ENCODE results near the gene ARX. TPM values are rescaled to one million over a fixed set of nuclear protein-coding genes. Genes with fewer than 3 reads are reported as not detected.

The ARX gene
- polyA plus RNA-seq, 1 experiment, result not detected

DNA sequence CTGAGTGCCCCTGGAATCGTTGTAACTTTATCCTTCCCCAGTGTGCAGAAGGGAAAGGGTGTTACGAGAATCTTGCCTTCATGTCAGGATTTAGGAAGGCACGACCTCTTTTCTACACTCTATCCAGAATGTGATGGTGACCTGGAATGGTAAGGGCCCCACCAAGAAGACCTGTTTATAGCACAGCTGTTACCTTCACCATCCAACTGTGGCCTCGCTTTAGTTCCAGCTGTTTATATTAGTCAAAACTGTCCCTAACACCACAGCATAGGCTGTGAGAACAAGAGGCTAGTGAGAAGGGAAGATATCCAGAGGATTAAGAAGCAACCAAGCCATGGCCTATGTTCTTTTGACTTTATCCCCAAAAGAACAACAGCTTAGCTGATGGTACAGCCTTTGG, 28.0 kb downstream of the ARX start:
- Histone ChIP-seq H3K36me3 (ENCODE audit: control insufficient read depth, insufficient read depth, low read length) (no peaks in the 10 kb centered on the region), H3K27me3 (ENCODE audit: control insufficient read depth, insufficient read depth, low read length) (no peaks in the 10 kb centered on the region), H3K4me3 (ENCODE audit: low read depth, low read length) (no peak overlapping the region)
- ChIA-PET CTCF (no interaction called here), POLR2A (no interaction called here)
- TF ChIP-seq, protein P1, sequence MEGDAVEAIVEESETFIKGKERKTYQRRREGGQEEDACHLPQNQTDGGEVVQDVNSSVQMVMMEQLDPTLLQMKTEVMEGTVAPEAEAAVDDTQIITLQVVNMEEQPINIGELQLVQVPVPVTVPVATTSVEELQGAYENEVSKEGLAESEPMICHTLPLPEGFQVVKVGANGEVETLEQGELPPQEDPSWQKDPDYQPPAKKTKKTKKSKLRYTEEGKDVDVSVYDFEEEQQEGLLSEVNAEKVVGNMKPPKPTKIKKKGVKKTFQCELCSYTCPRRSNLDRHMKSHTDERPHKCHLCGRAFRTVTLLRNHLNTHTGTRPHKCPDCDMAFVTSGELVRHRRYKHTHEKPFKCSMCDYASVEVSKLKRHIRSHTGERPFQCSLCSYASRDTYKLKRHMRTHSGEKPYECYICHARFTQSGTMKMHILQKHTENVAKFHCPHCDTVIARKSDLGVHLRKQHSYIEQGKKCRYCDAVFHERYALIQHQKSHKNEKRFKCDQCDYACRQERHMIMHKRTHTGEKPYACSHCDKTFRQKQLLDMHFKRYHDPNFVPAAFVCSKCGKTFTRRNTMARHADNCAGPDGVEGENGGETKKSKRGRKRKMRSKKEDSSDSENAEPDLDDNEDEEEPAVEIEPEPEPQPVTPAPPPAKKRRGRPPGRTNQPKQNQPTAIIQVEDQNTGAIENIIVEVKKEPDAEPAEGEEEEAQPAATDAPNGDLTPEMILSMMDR (IDR thresholded peaks at IDR 0.05; ENCODE audit: insufficient read depth, low read depth, low read length), result no peak
- no peak for DNase-seq (ENCODE audit: low read depth)

DNA sequence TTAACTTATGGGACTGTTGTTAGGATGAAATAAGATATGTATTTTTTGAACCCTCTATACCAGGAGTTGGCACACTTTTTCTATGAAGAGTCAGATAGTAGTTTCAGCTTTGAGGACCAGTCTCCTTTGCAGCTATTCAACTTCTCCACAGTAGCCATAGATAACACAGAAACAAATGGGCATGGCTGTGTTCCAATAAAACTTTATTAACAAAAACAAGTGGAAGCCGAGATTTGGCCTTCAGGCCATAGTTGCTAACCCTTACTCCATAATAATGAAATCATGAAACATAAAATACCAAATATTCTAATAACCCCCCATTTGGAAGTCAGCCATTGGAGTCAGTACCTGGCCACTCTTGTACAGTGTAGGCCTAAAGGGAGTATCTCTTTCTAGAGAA, 30.6 kb downstream of the ARX start:
- Histone ChIP-seq H3K27me3 (ENCODE audit: control insufficient read depth, insufficient read depth, low read length) (no peaks in the 10 kb centered on the region), H3K4me3 (ENCODE audit: low read depth, low read length) (no peak overlapping the region), H3K36me3 (ENCODE audit: control insufficient read depth, insufficient read depth, low read length) (no peaks in the 10 kb centered on the region)
- TF ChIP-seq, protein P1 (IDR thresholded peaks at IDR 0.05; ENCODE audit: insufficient read depth, low read depth, low read length), result no peak
- ChIA-PET POLR2A (no interaction called here), CTCF (no interaction called here)
- DNase-seq (ENCODE audit: low read depth), result no peak

DNA sequence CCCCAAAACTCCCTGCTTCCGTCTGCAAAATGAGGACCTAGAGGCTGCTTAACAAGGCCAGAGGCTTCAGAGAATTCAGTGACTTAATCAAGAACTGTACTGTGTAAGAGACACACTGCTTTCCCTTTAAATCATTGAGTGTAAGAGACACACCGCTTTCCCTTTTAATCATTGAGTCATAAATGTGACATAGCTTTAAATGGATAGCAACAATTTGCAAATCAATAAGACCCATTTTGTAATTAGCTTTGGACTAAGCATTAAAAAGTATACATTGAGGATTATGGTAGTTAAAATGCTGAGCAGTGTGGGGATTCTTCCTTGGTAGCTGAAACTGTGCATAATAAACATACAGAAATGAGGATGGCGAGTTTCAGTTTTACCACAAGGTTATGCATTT, 31.8 kb downstream of the ARX start:
- TF ChIP-seq, protein P1 (IDR thresholded peaks at IDR 0.05; ENCODE audit: insufficient read depth, low read depth, low read length), result no peak
- no peaks in the 10 kb centered on the region for H3K27me3 ChIP-seq (ENCODE audit: control insufficient read depth, insufficient read depth, low read length)
- no peak for DNase-seq (ENCODE audit: low read depth)
- CTCF ChIA-PET, result interaction anchor here (1.0 kb wide), 1 partner anchor 19 kb away, joined by 3 read pairs; no protein-coding TSS in a partner anchor
- POLR2A ChIA-PET, result no interaction called here
- H3K4me3 ChIP-seq (ENCODE audit: low read depth, low read length), result no peak overlapping the region
- H3K36me3 ChIP-seq (ENCODE audit: control insufficient read depth, insufficient read depth, low read length), result no peaks in the 10 kb centered on the region

DNA sequence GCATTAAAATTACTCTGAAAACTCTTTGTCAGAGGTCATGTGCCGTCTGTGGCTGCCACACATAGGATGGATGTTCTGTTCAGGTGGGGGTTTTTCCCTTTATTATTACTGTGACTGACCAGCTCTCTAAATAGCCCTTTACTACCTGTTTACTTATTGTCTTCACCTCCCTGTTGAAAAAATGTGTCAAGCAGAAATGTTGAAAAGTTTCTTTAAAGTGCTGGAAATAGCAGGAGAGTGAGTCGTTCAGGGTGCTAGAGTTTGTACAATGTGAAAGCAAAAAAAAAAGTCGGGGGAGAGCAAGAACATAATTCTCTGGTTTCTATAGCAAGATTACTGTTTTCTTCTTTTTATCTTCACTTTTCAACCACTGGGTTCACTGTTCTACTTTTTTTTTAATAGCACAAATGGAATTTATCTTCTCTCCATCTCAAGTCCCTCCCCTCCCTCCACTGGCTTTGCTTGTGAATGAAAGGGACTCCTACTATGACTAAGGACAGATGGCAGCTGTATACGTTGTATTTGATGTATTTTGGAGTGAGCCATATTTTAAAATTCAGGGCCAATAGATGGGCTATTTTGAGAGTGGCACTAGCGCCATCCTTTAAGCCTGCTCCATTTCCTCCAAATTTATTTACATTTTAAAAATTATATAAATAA, 33.3 kb downstream of the ARX start:
- Histone ChIP-seq H3K4me3 (ENCODE audit: low read depth, low read length) (no peak overlapping the region), H3K36me3 (ENCODE audit: control insufficient read depth, insufficient read depth, low read length) (no peaks in the 10 kb centered on the region), H3K27me3 (ENCODE audit: control insufficient read depth, insufficient read depth, low read length) (no peaks in the 10 kb centered on the region)
- POLR2A ChIA-PET, result no interaction called here
- TF ChIP-seq, protein P1 (IDR thresholded peaks at IDR 0.05; ENCODE audit: insufficient read depth, low read depth, low read length), result no peak
- CTCF ChIA-PET, result interaction anchor here (0.7 to 0.8 kb wide), 2 partner anchors 11 to 14 kb away, joined by 3 to 5 read pairs; no protein-coding TSS in a partner anchor
- DNase-seq (ENCODE audit: low read depth), result no peak

DNA sequence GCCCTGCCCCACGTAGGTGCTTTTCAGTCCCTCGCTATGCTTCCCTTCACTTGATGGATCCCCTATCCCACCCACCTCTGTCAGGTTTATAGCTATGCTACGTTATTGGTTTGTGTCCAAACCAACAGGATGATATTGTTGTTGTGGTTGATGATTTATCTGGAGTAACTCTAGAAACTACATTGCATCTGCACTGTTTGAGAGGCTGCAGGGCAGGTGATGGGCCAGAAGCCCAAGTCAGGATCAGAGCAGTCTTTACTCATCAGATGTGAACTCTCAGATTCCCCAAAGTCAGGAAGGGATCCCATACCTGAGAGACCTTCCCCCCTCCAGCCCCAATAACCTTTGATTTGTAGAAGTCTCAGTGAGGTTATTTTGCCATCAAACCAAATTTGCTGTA, 34.7 kb downstream of the ARX start:
- Histone ChIP-seq H3K36me3 (ENCODE audit: control insufficient read depth, insufficient read depth, low read length) (no peaks in the 10 kb centered on the region), H3K4me3 (ENCODE audit: low read depth, low read length) (no peak overlapping the region), H3K27me3 (ENCODE audit: control insufficient read depth, insufficient read depth, low read length) (no peaks in the 10 kb centered on the region)
- no peak for DNase-seq (ENCODE audit: low read depth)
- ChIA-PET POLR2A (no interaction called here), CTCF (no interaction called here)
- TF ChIP-seq, protein P1 (IDR thresholded peaks at IDR 0.05; ENCODE audit: insufficient read depth, low read depth, low read length), result no peak
